GM23248 (cell line): ENCODE measurements around the gene RAB4A.

Source experiments
- EZH2 ChIP-seq: fragments of 200-600 bp; sonication (generic); IDR thresholded peaks from 2 replicates; pipeline ENCODE4 v1.6.1; 2018; ENCODE audit warnings: antibody characterized with exemption, mild to moderate bottlenecking; ENCODE audit not compliant: insufficient read depth, poor library complexity, severe bottlenecking
- EZH2phosphoT487 ChIP-seq: fragments of 200-600 bp; sonication (generic); IDR thresholded peaks from 2 replicates; pipeline ENCODE4 v1.6.1; 2018; ENCODE audit warnings: antibody characterized with exemption, moderate library complexity, mild to moderate bottlenecking, low read depth; ENCODE audit not compliant: insufficient read depth

DNA sequence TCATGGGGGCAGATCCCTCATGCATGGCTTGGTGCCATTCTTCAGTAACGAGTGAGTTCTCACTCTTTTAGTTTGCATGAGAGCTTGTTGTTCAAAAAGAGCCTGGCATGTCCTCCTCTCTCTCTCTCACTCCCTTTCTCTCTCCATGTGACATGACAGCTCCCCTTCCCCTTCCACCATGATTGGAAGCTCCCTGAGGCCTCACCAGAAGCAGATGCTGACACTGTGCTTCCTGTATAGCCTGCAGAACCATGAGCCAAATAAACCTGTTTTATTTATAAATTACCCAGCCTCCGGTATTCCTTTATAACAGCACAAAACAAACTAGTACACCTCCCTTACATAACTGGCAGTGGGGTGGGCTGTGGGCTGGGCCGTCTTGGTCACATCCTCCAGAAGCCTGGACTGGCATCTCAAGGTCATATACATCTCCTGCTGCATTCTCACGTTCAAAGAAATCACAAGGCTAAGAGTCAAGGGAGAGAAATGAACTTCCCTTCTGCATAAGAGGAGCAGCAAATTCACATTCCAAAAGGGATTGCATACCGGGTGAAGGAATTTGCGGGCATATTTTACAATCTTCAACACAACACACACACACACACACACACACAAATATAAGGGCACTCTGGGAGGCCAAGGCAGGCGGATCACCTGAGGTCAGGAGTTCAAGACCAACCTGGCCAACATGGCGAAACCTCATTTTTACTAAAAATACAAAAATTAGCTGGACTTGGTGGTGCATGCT lies 74.2 kb downstream of the RAB4A start:
- no peak for TF ChIP-seq EZH2phosphoT487
- TF ChIP-seq EZH2 = no peak
